ENCODE data around the gene ZNF263. TPM values are rescaled to one million over a fixed set of nuclear protein-coding genes. Genes with fewer than 3 reads are reported as not detected.

ZNF263 gene
- total RNA-seq, 1 donor from 2014 or later = 34.7 TPM

DNA sequence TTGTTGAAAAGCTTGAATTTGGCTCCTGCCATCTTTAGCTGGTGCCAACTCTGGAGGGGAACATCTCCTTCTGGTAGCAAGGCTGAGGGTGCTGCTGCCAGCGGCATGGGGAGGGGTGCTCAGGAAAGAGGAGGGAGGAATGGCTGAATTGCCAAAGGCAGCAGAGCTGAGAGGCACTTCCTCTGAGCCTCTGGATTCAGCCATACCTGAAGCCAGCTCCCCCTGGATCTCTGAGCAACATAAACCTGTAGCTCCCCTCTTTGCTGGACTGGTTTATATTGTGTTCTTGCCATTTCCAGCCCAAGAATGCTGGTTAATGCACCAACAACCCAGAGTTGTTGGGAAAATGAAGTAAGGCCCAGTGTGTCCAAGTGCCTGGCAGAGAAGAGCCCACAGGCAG lies 34.3 kb upstream of the ZNF263 start:
- Histone ChIP-seq H3K27ac (ENCODE audit: low read depth, low read length) (no peak overlapping the region), H3K9me3 (ENCODE audit: insufficient read depth, low read depth, low read length) (no peaks in the 10 kb centered on the region), H3K79me2 (ENCODE audit: insufficient read depth, low read length) (no peaks in the 10 kb centered on the region), H3K4me1 (ENCODE audit: insufficient read depth, low read length) (no peaks in the 10 kb centered on the region), H3K36me3 (ENCODE audit: insufficient read depth, low read length) (no peaks in the 10 kb centered on the region), H2AFZ (ENCODE audit: low read depth, low read length) (no peak overlapping the region), H3K27me3 (ENCODE audit: insufficient read depth, low read length) (no peaks in the 10 kb centered on the region), H4K20me1 (ENCODE audit: insufficient read depth, low read length) (no peaks in the 10 kb centered on the region), H3K4me3 (ENCODE audit: insufficient read depth, low read depth, low read length) (no peak overlapping the region), H3K4me2 (ENCODE audit: low read length) (no peak overlapping the region), H3K9ac (ENCODE audit: low read length) (no peak overlapping the region)
- H3K4me1 Mint-ChIP-seq (ENCODE audit: low read depth, unreplicated experiment) = no peaks in the 10 kb centered on the region
- no peak overlapping the region for H3K4me3 Mint-ChIP-seq (ENCODE audit: unreplicated experiment)
- H3K27me3 Mint-ChIP-seq (ENCODE audit: low read depth, unreplicated experiment) = peaks cover 20% of the 10 kb centered on the region
- DNase-seq (ENCODE audit: low read depth) (no peak), FAIRE-seq (no peak)
- no peak for TF ChIP-seq EZH2 (IDR thresholded peaks at IDR 0.05; ENCODE audit: insufficient read depth, low read length)
- TF ChIP-seq, protein P1, sequence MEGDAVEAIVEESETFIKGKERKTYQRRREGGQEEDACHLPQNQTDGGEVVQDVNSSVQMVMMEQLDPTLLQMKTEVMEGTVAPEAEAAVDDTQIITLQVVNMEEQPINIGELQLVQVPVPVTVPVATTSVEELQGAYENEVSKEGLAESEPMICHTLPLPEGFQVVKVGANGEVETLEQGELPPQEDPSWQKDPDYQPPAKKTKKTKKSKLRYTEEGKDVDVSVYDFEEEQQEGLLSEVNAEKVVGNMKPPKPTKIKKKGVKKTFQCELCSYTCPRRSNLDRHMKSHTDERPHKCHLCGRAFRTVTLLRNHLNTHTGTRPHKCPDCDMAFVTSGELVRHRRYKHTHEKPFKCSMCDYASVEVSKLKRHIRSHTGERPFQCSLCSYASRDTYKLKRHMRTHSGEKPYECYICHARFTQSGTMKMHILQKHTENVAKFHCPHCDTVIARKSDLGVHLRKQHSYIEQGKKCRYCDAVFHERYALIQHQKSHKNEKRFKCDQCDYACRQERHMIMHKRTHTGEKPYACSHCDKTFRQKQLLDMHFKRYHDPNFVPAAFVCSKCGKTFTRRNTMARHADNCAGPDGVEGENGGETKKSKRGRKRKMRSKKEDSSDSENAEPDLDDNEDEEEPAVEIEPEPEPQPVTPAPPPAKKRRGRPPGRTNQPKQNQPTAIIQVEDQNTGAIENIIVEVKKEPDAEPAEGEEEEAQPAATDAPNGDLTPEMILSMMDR (IDR thresholded peaks at IDR 0.05; ENCODE audit: insufficient read depth, low read depth, low read length) = no peak
- no peak overlapping the region for H3K27ac Mint-ChIP-seq (ENCODE audit: unreplicated experiment)
- peaks cover 3% of the 10 kb centered on the region for H3K9me3 Mint-ChIP-seq (ENCODE audit: unreplicated experiment)
- H3K36me3 Mint-ChIP-seq (ENCODE audit: low read depth, unreplicated experiment) = no peaks in the 10 kb centered on the region

DNA sequence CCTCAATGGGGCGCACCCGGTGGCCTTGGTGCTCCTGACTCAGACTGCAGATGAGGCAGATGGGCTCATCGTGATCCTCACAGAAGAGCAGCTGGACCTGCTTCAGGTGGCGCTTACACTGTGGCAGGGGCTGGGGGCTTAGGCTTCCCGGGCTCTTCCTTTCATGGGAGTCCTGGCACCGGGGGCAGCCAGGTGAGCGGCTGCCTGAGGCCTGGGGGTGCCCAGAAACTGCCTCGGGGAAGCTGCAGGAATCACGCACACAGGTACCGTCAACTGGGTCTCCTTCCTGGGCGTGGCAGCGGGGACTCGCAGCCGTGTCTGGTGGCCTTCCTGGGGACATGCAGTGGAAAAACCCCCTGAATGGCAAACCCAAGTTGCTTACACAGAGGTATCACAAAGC lies 33.8 kb upstream of the ZNF263 start:
- no peak overlapping the region for H3K9ac ChIP-seq (ENCODE audit: low read length)
- H3K27me3 ChIP-seq (ENCODE audit: insufficient read depth, low read length) = no peaks in the 10 kb centered on the region
- H3K9me3 Mint-ChIP-seq (ENCODE audit: unreplicated experiment) = peaks cover 2% of the 10 kb centered on the region
- FAIRE-seq (no peak), DNase-seq (ENCODE audit: low read depth) (no peak)
- H3K79me2 ChIP-seq (ENCODE audit: insufficient read depth, low read length) = no peaks in the 10 kb centered on the region
- H2AFZ ChIP-seq (ENCODE audit: low read depth, low read length) = no peak overlapping the region
- no peaks in the 10 kb centered on the region for H4K20me1 ChIP-seq (ENCODE audit: insufficient read depth, low read length)
- no peaks in the 10 kb centered on the region for H3K36me3 ChIP-seq (ENCODE audit: insufficient read depth, low read length)
- no peaks in the 10 kb centered on the region for H3K36me3 Mint-ChIP-seq (ENCODE audit: low read depth, unreplicated experiment)
- peaks cover 17% of the 10 kb centered on the region for H3K27me3 Mint-ChIP-seq (ENCODE audit: low read depth, unreplicated experiment)
- no peak overlapping the region for H3K4me3 ChIP-seq (ENCODE audit: insufficient read depth, low read depth, low read length)
- no peak for TF ChIP-seq EZH2 (IDR thresholded peaks at IDR 0.05; ENCODE audit: insufficient read depth, low read length)
- TF ChIP-seq, protein P1 (IDR thresholded peaks at IDR 0.05; ENCODE audit: insufficient read depth, low read depth, low read length) = no peak
- H3K4me1 Mint-ChIP-seq (ENCODE audit: low read depth, unreplicated experiment) = no peaks in the 10 kb centered on the region
- no peak overlapping the region for H3K4me2 ChIP-seq (ENCODE audit: low read length)
- no peak overlapping the region for H3K27ac ChIP-seq (ENCODE audit: low read depth, low read length)
- H3K4me1 ChIP-seq (ENCODE audit: insufficient read depth, low read length) = no peaks in the 10 kb centered on the region
- no peak overlapping the region for H3K27ac Mint-ChIP-seq (ENCODE audit: unreplicated experiment)
- H3K9me3 ChIP-seq (ENCODE audit: insufficient read depth, low read depth, low read length) = no peaks in the 10 kb centered on the region
- H3K4me3 Mint-ChIP-seq (ENCODE audit: unreplicated experiment) = no peak overlapping the region

DNA sequence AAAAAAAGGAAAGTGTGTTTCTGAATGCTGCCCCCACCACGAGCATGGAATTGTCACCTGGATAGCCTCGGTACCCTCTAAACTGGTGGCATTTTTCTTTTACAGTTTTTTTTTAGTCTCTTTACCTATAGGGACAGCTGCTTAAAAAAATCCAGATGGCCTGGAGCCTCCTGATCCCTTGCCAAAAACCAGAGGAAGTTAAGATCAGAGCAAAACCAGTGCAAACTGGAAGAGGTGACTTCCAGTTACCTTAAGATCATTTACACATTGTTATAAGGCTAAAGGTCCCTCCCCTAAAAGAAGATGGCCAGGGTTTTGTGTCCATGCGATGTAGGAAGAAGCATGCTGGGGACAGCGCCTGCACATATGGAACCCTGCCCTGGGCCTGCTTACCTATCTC lies 30.3 kb upstream of the ZNF263 start:
- no peak overlapping the region for H3K9ac ChIP-seq (ENCODE audit: low read length)
- Mint-ChIP-seq H3K27me3 (ENCODE audit: low read depth, unreplicated experiment) (peaks cover 16% of the 10 kb centered on the region), H3K4me1 (ENCODE audit: low read depth, unreplicated experiment) (no peaks in the 10 kb centered on the region), H3K9me3 (ENCODE audit: unreplicated experiment) (peaks cover 7% of the 10 kb centered on the region), H3K36me3 (ENCODE audit: low read depth, unreplicated experiment) (no peaks in the 10 kb centered on the region), H3K27ac (ENCODE audit: unreplicated experiment) (no peak overlapping the region), H3K4me3 (ENCODE audit: unreplicated experiment) (no peak overlapping the region)
- H3K4me2 ChIP-seq (ENCODE audit: low read length) = no peak overlapping the region
- DNase-seq (ENCODE audit: low read depth) (no peak), FAIRE-seq (no peak)
- no peak overlapping the region for H2AFZ ChIP-seq (ENCODE audit: low read depth, low read length)
- no peak overlapping the region for H3K4me3 ChIP-seq (ENCODE audit: insufficient read depth, low read depth, low read length)
- H3K4me1 ChIP-seq (ENCODE audit: insufficient read depth, low read length) = peaks cover 2% of the 10 kb centered on the region
- H3K9me3 ChIP-seq (ENCODE audit: insufficient read depth, low read depth, low read length) = no peaks in the 10 kb centered on the region
- no peaks in the 10 kb centered on the region for H3K79me2 ChIP-seq (ENCODE audit: insufficient read depth, low read length)
- H3K36me3 ChIP-seq (ENCODE audit: insufficient read depth, low read length) = no peaks in the 10 kb centered on the region
- no peak for TF ChIP-seq EZH2 (IDR thresholded peaks at IDR 0.05; ENCODE audit: insufficient read depth, low read length)
- TF ChIP-seq, protein P1 (IDR thresholded peaks at IDR 0.05; ENCODE audit: insufficient read depth, low read depth, low read length) = no peak
- H4K20me1 ChIP-seq (ENCODE audit: insufficient read depth, low read length) = no peaks in the 10 kb centered on the region
- H3K27ac ChIP-seq (ENCODE audit: low read depth, low read length) = no peak overlapping the region
- H3K27me3 ChIP-seq (ENCODE audit: insufficient read depth, low read length) = no peaks in the 10 kb centered on the region

Measured in astrocyte (in vitro differentiated cells and primary cell).